HepG2 (cell line): Measurements from ENCODE around the gene NT5C. TPM values are rescaled to one million over a fixed set of nuclear protein-coding genes. Genes with fewer than 3 reads are reported as not detected.

Source experiments
- ELF3 ChIP-seq: IDR thresholded peaks from 2 replicates; pipeline ENCODE4 v1.6.1; 2016; ENCODE audit warnings: missing genetic modification reagents, missing compliant biosample characterization
- ETV5 ChIP-seq: IDR thresholded peaks from 2 replicates; pipeline ENCODE4 v1.6.1; 2018; ENCODE audit warnings: missing biosample characterization, missing genetic modification reagents, inconsistent platforms, borderline replicate concordance
- FOXA3 ChIP-seq: IDR thresholded peaks from 2 replicates; pipeline ENCODE4 v1.6.1; 2016; ENCODE audit warnings: missing genetic modification reagents, missing compliant biosample characterization
- HOXA3 ChIP-seq: sonication (generic); formaldehyde crosslinking; IDR thresholded peaks from 2 replicates; pipeline ENCODE4 v1.5.0; 2020; ENCODE audit warnings: missing genetic modification reagents
- HOXA5 ChIP-seq: sonication (generic); formaldehyde crosslinking; IDR thresholded peaks from 2 replicates; pipeline ENCODE4 v1.4.0; 2020; ENCODE audit warnings: missing genetic modification reagents
- KDM2A ChIP-seq: sonication (generic); formaldehyde crosslinking; IDR thresholded peaks from 2 replicates; pipeline ENCODE4 v1.4.0; 2020; ENCODE audit warnings: low read depth, missing genetic modification reagents, borderline replicate concordance
- LCORL ChIP-seq, 2 experiments: fragments of 450-650 bp in 1 of 2; sonication (generic) in 1 of 2; formaldehyde crosslinking in 1 of 2; IDR thresholded peaks; 2 replicates each; pipeline versions ENCODE4 v1.5.0 to v1.6.1; 2017 to 2020; ENCODE audit warnings: antibody characterized with exemption in 1 of 2, missing genetic modification reagents in 1 of 2
- MEIS2 ChIP-seq: sonication (generic); formaldehyde crosslinking; IDR thresholded peaks from 2 replicates; pipeline ENCODE4 v1.9.0; 2021; ENCODE audit warnings: mild to moderate bottlenecking, missing genetic modification reagents
- RXRA ChIP-seq: sonication (generic); formaldehyde crosslinking; IDR thresholded peaks from 2 replicates; pipeline ENCODE4 v1.5.1; 2020; ENCODE audit warnings: missing genetic modification reagents
- SMAD3 ChIP-seq: sonication (generic); formaldehyde crosslinking; IDR thresholded peaks from 2 replicates; pipeline ENCODE4 v1.4.0; 2020; ENCODE audit warnings: missing genetic modification reagents
- SP2 ChIP-seq: sonication (generic); formaldehyde crosslinking; IDR thresholded peaks from 2 replicates; pipeline ENCODE4 v1.5.1; 2020; ENCODE audit warnings: mild to moderate bottlenecking, missing genetic modification reagents
- TBX3 ChIP-seq: fragments of 450-650 bp; IDR thresholded peaks from 2 replicates; pipeline ENCODE4 v1.6.1; 2017; ENCODE audit warnings: antibody characterized with exemption, mild to moderate bottlenecking, inconsistent platforms, borderline replicate concordance
- THAP9 ChIP-seq: sonication (generic); formaldehyde crosslinking; IDR thresholded peaks from 2 replicates; pipeline ENCODE4; 2020; ENCODE audit warnings: missing genetic modification reagents, mild to moderate bottlenecking, borderline replicate concordance
- USF2 ChIP-seq, 2 experiments: sonication (generic) in 1 of 2; formaldehyde crosslinking in 1 of 2; IDR thresholded peaks; 2 replicates each; pipeline versions ENCODE4 v1.5.1 to v1.6.1; 2011 to 2020; ENCODE audit warnings: borderline replicate concordance in 1 of 2, low read depth in 1 of 2, low read length in 1 of 2, mild to moderate bottlenecking in 1 of 2, missing genetic modification reagents in 1 of 2, moderate library complexity in 1 of 2
- ZNF530 ChIP-seq: sonication (generic); formaldehyde crosslinking; IDR thresholded peaks from 2 replicates; pipeline ENCODE4 v1.5.0; 2020; ENCODE audit warnings: low read depth, mild to moderate bottlenecking, missing genetic modification reagents
- polyA plus RNA-seq, 8 experiments: library from polyadenylated mRNA; depleted of rRNA in 3 of 8; stranded (reverse) in 7 of 8; unstranded in 1 of 8; fragments of >200 nt; fragmentation: Illumina TruSeq in 4 of 8; extraction: Trizol in 4 of 8; gene quantifications; 2 replicates each; pipeline versions ENCODE4 v1.2.1 to v1.2.3, GENCODE V29; 2011 to 2016; ENCODE audit warnings: low read depth in 4 of 8, missing spikeins in 1 of 8, mixed read lengths in 1 of 8; ENCODE audit not compliant: insufficient read depth in 1 of 8
- total RNA-seq, 5 experiments: library from RNA; depleted of rRNA; stranded (reverse); fragments of >200 nt; fragmentation: Illumina TruSeq; extraction: Trizol; gene quantifications; 2 replicates each; pipeline ENCODE4 v1.2.3, GENCODE V29; 2016; ENCODE audit warnings: low read depth in 1 of 5
- TF ChIP-seq, protein P1 (sequence below): sonication (generic); formaldehyde crosslinking; IDR thresholded peaks from 2 replicates; pipeline ENCODE4 v1.5.1; 2020; ENCODE audit warnings: missing genetic modification reagents, mild to moderate bottlenecking, borderline replicate concordance
- TF ChIP-seq, protein P2 (sequence below): sonication (generic); formaldehyde crosslinking; IDR thresholded peaks from 2 replicates; pipeline ENCODE4 v1.4.0; 2020; ENCODE audit warnings: mild to moderate bottlenecking, missing genetic modification reagents

NT5C gene
- total and polyA plus RNA-seq, 2 of the 13 experiments (the other 11 are each of a cell fraction or from before 2014, with no cell fraction given): 42.8 to 48.6 TPM

DNA sequence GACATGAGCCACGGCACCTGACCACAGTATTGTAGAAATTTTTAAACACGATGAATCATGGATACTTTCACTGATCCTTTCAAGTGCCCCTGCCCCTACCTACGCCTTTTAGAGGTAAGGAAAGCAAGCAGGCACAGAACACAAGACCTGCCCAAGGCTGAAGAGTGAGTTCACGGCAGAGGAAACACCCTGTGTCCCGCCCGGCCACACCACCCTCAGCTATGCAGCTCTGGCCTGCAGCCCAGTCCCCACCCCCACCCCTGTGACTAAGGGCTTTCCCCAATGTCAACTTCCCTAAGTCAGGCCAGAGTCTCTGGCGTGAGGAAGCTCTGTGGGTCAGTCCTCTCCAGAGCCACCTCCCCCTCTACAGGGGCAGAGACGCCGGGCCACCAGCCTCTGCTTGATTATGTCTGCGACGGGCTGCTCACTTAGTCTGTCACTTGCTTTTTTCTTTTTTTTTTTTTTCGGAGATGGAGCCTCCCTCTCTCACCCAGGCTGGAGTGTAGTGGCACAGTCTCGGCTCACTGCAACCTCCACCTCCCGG lies 35.4 kb downstream of the NT5C start (continued):
- no peak for TF ChIP-seq SP2 (CRISPR knock-in tag)
- peak; percentile 81 for TF ChIP-seq FOXA3 (CRISPR knock-in tag)
- TF ChIP-seq MEIS2 (CRISPR knock-in tag): peak; percentile 45; the same call in 1 of the 2 replicates
- peak; percentile 66; the same call in 1 of the 2 replicates for TF ChIP-seq RXRA (CRISPR knock-in tag)
- 0 out of 2 replicates have a peak, but pooled peaks have one; percentile 15 for TF ChIP-seq LCORL (IDR thresholded peaks at IDR 0.05)
- TF ChIP-seq LCORL (CRISPR knock-in tag; IDR thresholded peaks at IDR 0.05): peak; percentile 91
- no peak for TF ChIP-seq USF2 (IDR thresholded peaks at IDR 0.05; ENCODE audit: low read depth, low read length)
- no peak for TF ChIP-seq USF2 (CRISPR knock-in tag; IDR thresholded peaks at IDR 0.05; ENCODE audit: borderline replicate concordance)
- TF ChIP-seq, protein P1, sequence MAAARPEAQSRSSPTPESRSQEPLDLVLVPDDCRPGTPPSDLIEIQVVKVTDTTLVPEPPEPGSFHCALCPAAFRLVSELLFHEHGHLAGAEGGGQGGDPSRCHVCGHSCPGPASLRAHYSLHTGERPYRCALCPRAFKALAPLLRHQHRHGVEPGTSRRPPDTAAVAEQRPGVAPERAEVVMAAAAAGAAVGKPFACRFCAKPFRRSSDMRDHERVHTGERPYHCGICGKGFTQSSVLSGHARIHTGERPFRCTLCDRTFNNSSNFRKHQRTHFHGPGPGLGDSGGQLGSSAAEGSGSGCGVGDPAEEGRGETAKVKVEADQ (CRISPR knock-in tag): no peak
- TF ChIP-seq ETV5 (CRISPR knock-in tag): peak; percentile 39; the same call in 1 of the 2 replicates
- TF ChIP-seq HOXA5 (CRISPR knock-in tag): no peak
- TF ChIP-seq THAP9 (CRISPR knock-in tag): no peak
- TF ChIP-seq ZNF530 (CRISPR knock-in tag): no peak
- TF ChIP-seq SMAD3 (CRISPR knock-in tag): no peak
- TF ChIP-seq HOXA3 (CRISPR knock-in tag): peak; percentile 62
- TF ChIP-seq KDM2A (CRISPR knock-in tag): peak; percentile 48; the same call in 1 of the 2 replicates
- TF ChIP-seq, protein P2, sequence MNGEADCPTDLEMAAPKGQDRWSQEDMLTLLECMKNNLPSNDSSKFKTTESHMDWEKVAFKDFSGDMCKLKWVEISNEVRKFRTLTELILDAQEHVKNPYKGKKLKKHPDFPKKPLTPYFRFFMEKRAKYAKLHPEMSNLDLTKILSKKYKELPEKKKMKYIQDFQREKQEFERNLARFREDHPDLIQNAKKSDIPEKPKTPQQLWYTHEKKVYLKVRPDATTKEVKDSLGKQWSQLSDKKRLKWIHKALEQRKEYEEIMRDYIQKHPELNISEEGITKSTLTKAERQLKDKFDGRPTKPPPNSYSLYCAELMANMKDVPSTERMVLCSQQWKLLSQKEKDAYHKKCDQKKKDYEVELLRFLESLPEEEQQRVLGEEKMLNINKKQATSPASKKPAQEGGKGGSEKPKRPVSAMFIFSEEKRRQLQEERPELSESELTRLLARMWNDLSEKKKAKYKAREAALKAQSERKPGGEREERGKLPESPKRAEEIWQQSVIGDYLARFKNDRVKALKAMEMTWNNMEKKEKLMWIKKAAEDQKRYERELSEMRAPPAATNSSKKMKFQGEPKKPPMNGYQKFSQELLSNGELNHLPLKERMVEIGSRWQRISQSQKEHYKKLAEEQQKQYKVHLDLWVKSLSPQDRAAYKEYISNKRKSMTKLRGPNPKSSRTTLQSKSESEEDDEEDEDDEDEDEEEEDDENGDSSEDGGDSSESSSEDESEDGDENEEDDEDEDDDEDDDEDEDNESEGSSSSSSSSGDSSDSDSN (CRISPR knock-in tag): peak; percentile 63
- TF ChIP-seq ELF3: peak; percentile 91
- TF ChIP-seq TBX3: 0 out of 2 replicates have a peak, but pooled peaks have one; percentile 16
